ENCODE results near the gene BMP2K. TPM values are rescaled to one million over a fixed set of nuclear protein-coding genes. Genes with fewer than 3 reads are reported as not detected.
"Not testable (repeated sequence)": the region's sequence is repeated elsewhere in the genome, so short reads cannot be mapped to it uniquely, and the experiment has no call there.

Gene BMP2K
- total and polyA plus RNA-seq, 7 donors: 13.2 to 37.9 (median 30.0) TPM

DNA sequence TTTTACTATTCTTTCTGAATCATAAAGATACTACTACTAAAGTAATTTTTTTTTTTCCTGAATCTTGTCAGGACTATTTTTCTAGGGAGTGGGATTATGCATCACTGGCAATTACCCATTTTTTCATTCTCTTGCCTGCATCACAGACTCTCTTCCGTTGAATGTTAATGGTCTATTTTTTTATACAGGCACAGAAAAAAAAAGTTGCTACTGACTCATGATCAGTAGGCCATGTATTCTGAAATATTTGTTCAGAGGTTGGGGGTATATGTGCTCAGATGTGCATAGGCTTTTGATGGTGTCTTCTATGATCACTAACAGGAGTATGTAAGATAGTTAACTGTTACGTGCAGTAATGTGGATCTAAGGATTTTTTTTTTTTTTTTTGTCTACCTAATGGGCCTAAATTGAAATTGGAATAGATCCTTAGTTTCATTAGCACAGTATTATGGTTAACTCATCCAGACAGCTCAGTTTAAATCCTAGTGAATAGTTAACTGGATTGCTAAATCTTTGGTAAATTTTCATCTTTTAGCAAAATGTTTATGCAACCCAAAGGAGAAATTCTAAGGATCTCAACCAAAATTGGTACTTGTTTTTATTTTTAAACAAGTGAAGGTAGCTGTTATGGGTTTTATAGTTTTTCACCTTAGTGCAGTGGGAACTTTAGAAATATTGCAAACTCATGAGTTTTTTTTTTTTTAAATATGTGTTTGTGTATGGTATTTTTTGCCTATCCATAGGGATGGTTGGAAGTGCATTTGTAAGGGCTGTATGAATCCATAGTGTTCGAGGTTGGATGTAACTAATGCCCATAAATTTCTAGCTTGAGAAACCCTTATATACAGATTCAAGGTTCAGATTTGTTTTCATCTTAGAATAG is 12.1 kb downstream of the BMP2K start:
- Histone ChIP-seq H3K4me1 (peaks cover 0 to 29% (median 9%) of the 10 kb centered on the region in 4 donors), H3K4me3 (no peak overlapping the region), H3K9me3 (no peaks in the 10 kb centered on the region), H3K36me3 (no peaks in the 10 kb centered on the region), H3K27ac (no peak overlapping the region), H3K27me3 (no peaks in the 10 kb centered on the region)
- no peak for TF ChIP-seq POLR2A (IDR thresholded peaks at IDR 0.05)
- TF ChIP-seq EP300 (IDR thresholded peaks at IDR 0.05): no peak
- TF ChIP-seq, protein P1, sequence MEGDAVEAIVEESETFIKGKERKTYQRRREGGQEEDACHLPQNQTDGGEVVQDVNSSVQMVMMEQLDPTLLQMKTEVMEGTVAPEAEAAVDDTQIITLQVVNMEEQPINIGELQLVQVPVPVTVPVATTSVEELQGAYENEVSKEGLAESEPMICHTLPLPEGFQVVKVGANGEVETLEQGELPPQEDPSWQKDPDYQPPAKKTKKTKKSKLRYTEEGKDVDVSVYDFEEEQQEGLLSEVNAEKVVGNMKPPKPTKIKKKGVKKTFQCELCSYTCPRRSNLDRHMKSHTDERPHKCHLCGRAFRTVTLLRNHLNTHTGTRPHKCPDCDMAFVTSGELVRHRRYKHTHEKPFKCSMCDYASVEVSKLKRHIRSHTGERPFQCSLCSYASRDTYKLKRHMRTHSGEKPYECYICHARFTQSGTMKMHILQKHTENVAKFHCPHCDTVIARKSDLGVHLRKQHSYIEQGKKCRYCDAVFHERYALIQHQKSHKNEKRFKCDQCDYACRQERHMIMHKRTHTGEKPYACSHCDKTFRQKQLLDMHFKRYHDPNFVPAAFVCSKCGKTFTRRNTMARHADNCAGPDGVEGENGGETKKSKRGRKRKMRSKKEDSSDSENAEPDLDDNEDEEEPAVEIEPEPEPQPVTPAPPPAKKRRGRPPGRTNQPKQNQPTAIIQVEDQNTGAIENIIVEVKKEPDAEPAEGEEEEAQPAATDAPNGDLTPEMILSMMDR (IDR thresholded peaks at IDR 0.05): no peak
- no peak for TF ChIP-seq POLR2AphosphoS5 (IDR thresholded peaks at IDR 0.05)
- DNase-seq: no peak
- WGBS, 2 donors: 82 to 93% methylated on average over 3 of the region's 3 CpGs
- intact Hi-C loops (cut with DNase I): no loop called here

DNA sequence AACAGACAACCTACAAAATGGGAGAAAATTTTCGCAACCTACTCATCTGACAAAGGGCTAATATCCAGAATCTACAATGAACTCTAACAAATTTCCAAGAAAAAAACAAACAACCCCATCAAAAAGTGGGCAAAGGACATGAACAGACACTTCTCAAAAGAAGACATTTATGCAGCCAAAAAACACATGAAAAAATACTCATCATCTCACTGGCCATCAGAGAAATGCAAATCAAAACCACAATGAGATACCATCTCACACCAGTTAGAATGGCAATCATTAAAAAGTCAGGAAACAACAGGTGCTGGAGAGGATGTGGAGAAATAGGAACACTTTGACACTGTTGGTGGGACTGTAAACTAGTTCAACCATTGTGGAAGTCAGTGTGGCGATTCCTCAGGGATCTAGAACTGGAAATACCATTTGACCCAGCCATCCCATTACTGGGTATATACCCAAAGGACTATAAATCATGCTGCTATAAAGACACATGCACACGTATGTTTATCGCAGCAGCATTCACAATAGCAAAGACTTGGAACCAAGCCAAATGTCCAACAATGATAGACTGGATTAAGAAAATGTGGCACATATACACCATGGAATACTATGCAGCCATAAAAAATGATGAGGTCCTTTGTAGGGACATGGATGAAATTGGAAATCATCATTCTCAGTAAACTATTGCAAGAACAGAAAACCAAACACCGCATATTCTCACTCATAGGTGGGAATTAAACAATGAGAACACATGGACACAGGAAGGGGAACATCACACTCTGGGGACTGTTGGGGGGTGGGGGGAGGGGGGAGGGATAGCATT is 19.7 kb downstream of the BMP2K start:
- H3K36me3 ChIP-seq; H3K4me1 ChIP-seq; DNase-seq; H3K9me3 ChIP-seq; intact Hi-C loops (cut with DNase I); H3K4me3 ChIP-seq; H3K27ac ChIP-seq; H3K27me3 ChIP-seq: not testable (repeated sequence)
- WGBS, 2 donors: 95% methylated on average over 4 of the region's 5 CpGs

DNA sequence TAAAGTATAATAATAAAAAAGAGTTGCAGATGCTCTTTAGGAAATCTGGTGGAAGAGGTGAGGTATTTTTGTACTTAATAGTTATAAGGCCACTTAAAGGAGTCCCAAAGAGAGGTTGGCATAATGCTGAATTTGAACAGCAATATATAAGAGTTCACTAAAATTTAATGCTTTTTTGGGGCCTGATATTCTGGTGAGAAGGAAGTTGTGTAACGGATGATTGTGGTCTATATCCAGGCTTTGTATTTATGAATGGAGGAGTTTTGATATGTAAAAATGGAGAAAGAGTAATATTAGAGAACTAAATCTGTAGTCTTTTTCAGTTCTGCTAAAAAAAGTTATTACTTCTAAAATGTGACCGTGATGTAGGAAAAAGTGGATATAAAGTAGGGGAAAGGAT is 20.4 kb downstream of the BMP2K start:
- Histone ChIP-seq H3K36me3 (no peaks in the 10 kb centered on the region), H3K27ac (no peak overlapping the region), H3K4me1 (peaks cover 0 to 15% (median 0%) of the 10 kb centered on the region in 4 donors), H3K27me3 (no peaks in the 10 kb centered on the region), H3K9me3 (no peaks in the 10 kb centered on the region), H3K4me3 (no peak overlapping the region)
- intact Hi-C loops (cut with DNase I): no loop called here
- WGBS, 2 donors: 73 to 92% methylated on average over 2 of the region's 2 CpGs
- TF ChIP-seq EP300 (IDR thresholded peaks at IDR 0.05): no peak
- DNase-seq: no peak

DNA sequence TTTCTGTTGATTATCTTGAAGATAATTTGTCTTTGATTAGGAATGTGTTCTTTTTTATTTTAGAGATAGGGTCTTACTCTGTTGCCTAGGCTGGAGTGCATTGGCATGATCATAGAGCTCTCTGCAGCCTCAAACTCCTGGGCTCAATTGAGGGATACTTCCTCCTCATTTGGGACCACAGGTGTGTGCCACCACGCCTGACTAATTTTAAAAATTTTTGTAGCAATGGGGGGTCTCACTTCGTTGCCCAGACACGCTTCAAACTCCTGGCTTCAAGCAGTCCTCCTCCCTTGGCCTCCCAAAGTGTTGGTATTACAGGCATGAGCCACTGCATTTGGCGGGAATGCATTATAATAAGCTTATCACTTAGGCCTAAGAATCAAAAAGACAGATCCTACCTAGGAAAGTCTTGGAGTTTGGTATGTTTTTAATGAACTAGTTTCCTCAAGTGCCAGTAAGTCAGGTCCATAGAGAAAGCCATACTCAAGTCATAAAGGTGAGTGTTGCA is 21.7 kb downstream of the BMP2K start:
- peaks cover 0 to 15% (median 0%) of the 10 kb centered on the region in 4 donors for H3K4me1 ChIP-seq
- no peak for TF ChIP-seq POLR2AphosphoS5 (IDR thresholded peaks at IDR 0.05)
- TF ChIP-seq EP300 (IDR thresholded peaks at IDR 0.05): no peak
- no peak for TF ChIP-seq POLR2A (IDR thresholded peaks at IDR 0.05)
- TF ChIP-seq, protein P1 (IDR thresholded peaks at IDR 0.05): no peak
- 89 to 96% methylated on average over 4 of the region's 4 CpGs for WGBS, 2 donors
- no peak overlapping the region for H3K27ac ChIP-seq
- H3K9me3 ChIP-seq: no peaks in the 10 kb centered on the region
- DNase-seq: no peak
- intact Hi-C loops (cut with DNase I): no loop called here
- no peak overlapping the region for H3K4me3 ChIP-seq
- no peaks in the 10 kb centered on the region for H3K36me3 ChIP-seq
- no peaks in the 10 kb centered on the region for H3K27me3 ChIP-seq

DNA sequence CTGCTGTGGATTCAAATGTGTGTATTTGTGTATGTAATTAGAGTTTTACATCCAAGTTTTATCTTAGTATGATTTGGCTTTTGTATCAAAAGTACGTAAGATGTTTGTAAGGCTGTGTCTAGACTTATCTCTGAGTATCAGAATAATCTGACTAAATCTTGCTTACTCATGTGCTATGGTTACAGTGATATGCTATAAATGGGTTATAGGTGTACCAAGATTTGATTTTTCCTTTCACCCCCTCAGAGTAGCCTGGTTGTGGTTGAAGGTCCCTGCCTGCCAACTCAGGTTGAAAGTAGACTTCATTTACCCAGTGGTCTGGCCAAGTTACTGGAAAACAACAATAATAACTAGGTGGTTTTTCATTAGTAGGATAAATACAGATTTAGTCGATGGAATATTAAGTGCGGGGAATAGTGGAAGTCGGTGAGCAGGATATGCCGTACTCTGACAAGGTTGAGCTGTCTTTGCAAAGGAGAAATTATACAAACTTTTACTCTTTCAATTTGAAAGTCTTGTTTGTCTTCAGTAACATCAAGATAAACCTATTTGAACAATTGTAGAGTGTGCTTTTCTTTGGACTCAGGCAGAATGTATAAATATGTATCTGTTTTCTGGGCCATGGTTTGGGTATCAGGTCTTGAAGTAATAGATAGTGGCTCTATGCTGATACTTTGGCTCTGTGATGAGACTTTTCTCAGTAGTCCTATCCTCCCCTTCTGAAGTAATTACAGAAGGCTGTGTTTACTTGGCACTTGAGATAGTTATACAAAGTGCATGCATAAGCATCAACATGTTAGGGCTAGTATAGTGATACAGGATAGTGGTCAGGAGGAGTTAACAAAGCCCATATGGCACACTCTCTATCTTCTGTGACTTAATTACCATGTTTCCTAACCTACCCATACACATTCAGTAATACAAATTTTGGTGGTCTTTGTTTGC is 23.7 kb downstream of the BMP2K start:
- Histone ChIP-seq H3K27ac (no peak overlapping the region), H3K4me3 (no peak overlapping the region), H3K9me3 (no peaks in the 10 kb centered on the region), H3K36me3 (no peaks in the 10 kb centered on the region), H3K4me1 (peaks cover 0 to 15% (median 0%) of the 10 kb centered on the region in 4 donors), H3K27me3 (no peaks in the 10 kb centered on the region)
- TF ChIP-seq POLR2AphosphoS5 (IDR thresholded peaks at IDR 0.05): no peak
- TF ChIP-seq, protein P1 (IDR thresholded peaks at IDR 0.05): no peak
- TF ChIP-seq POLR2A (IDR thresholded peaks at IDR 0.05): no peak
- DNase-seq: no peak
- whole genome bisulfite sequencing, 2 donors: 95 to 96% methylated on average over 5 of the region's 5 CpGs
- intact Hi-C loops (cut with DNase I): no loop called here
